Measurements from ENCODE around the gene MTNR1A.

The MTNR1A gene

DNA sequence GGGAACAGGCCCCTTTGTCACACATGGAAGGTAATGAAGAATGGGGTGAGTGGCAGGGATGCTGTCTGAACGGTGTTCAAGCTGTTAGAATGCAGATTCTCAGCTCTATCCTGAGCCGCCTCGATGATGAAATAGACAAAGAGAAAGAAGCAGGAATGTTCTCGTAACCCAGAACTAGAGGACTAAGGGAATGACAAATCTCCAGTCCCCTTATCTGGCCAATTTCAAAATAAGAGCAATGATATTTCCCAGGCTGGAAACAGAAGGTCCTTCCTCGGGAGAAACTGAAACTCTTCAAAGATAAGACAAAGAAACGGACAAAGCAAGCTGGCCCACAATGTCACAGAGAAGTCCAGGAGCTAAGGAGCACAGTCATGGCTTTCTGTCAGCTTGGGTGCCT lies 29.5 kb upstream of the MTNR1A start:
- no peak for DNase-seq
- no peaks in the 10 kb centered on the region for H3K27me3 Mint-ChIP-seq
- no peak overlapping the region for H3K4me3 Mint-ChIP-seq
- H3K9me3 Mint-ChIP-seq: peaks cover 3 to 4% of the 10 kb centered on the region in 2 donors
- H3K36me3 Mint-ChIP-seq: no peaks in the 10 kb centered on the region
- no peak overlapping the region for H3K27ac Mint-ChIP-seq
- ATAC-seq (replicated peaks): no peak
- H3K4me1 Mint-ChIP-seq: no peaks in the 10 kb centered on the region

GRCh38 chr4:186581421-186581820 lies 26.1 kb upstream of the MTNR1A start:
- H3K4me3 Mint-ChIP-seq: no peak overlapping the region
- no peak overlapping the region for H3K27ac Mint-ChIP-seq
- DNase-seq (no peak), ATAC-seq (replicated peaks) (no peak)
- H3K36me3 Mint-ChIP-seq: no peaks in the 10 kb centered on the region
- H3K9me3 Mint-ChIP-seq: peaks cover 3 to 4% of the 10 kb centered on the region in 2 donors
- no peaks in the 10 kb centered on the region for H3K27me3 Mint-ChIP-seq
- no peaks in the 10 kb centered on the region for H3K4me1 Mint-ChIP-seq

DNA sequence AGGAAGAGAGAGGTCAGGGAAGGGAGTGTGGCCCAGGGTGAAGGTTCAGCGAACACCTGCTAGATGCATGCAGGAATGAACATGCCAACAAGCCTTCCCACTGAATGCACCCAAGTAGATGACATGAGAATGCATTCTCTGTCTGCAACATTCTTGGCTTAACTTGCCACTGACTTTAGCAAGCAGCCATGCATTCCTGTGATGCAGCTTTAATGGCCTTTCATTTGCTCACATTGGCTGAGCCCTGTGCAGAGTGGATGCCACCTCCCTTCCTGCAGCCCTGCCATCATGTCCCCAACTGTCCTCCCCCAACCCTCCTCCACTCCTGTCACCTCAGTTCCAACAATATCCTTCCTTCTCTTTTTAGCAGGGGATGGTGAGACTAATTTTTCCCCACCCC lies 25.3 kb upstream of the MTNR1A start:
- DNase-seq (no peak), ATAC-seq (replicated peaks) (no peak)
- Mint-ChIP-seq H3K27me3 (no peaks in the 10 kb centered on the region), H3K27ac (no peak overlapping the region), H3K4me3 (no peak overlapping the region), H3K9me3 (peaks cover 4 to 6% of the 10 kb centered on the region in 2 donors), H3K4me1 (no peaks in the 10 kb centered on the region), H3K36me3 (no peaks in the 10 kb centered on the region)

DNA sequence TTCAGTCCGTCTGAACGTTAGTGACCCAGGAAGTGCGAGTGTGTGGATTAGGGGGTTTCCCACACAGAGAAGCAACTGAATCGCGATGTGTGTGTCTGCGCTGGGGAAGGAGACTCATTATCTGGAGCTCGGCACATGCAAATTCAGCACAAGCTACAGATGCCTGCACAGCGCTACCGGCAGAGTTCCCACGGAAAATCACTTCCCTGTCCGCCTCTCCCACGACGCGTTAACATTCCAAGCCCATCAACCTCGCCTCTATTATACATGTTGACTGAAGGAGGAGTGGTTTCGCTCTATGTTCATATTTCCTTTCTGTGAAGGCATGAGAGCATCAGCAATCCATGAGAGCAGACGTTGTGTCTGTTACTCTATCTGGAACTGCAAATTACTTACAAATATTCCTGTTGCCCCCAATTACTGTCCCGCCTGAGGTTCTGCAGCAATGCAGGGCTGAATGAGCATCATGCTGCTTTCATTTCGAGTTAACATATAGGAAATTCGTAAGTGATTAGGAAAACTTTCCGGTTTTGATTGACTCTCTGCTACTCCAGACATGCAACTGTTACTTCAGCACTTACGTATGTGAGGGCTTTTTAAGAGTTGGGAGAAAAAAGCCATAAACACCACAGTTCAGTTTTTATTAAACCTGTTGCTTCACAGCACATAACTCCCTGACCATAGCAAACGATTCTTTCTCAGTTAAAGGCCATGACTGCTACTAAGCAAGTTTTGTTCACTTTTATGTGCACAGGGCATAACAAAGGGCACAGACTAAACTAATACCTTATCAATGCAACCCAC lies 15.0 kb upstream of the MTNR1A start:
- no peak for ATAC-seq (replicated peaks)
- peaks cover 0 to 4% of the 10 kb centered on the region in 2 donors for H3K9me3 Mint-ChIP-seq
- DNase-seq: no peak
- H3K27ac Mint-ChIP-seq: no peak overlapping the region
- H3K4me1 Mint-ChIP-seq: no peaks in the 10 kb centered on the region
- no peak overlapping the region for H3K4me3 Mint-ChIP-seq
- H3K27me3 Mint-ChIP-seq: peaks cover 0 to 4% of the 10 kb centered on the region in 2 donors
- H3K36me3 Mint-ChIP-seq: no peaks in the 10 kb centered on the region

DNA sequence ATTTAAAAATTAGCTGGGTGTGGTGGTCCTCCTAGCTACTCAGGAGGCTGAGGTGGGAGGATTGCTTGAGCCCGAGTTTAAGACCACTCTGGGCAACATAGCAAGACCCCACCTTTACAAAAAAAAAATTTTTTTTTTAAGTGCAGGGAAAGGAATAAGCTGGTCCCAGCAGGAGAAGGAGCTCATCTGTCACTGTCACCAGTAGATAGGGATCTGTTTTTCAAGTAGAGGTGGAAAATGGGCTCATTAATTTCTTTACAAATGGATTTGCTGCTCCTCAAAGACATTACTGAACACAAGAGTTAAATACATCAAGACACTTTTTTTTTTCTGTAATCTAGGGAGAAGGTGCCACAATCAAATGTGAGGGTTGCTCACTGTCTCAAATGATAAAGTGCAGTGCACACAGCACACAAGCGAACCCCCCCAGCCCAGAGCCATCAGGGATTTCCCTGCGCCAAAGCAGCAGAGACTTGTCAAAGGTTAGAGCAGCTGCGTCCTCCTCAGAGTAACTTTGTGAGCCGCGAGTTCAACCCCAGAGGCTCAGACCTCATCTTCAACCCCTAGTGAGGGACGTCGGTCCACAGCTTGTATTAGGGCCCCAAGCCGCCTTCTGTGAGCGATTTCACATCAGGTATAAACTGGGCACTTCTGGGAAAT lies 14.3 kb upstream of the MTNR1A start:
- H3K4me3 Mint-ChIP-seq: no peak overlapping the region
- H3K36me3 Mint-ChIP-seq: no peaks in the 10 kb centered on the region
- H3K27me3 Mint-ChIP-seq: peaks cover 0 to 4% of the 10 kb centered on the region in 2 donors
- peaks cover 0 to 4% of the 10 kb centered on the region in 2 donors for H3K9me3 Mint-ChIP-seq
- no peak for ATAC-seq (replicated peaks)
- no peak overlapping the region for H3K27ac Mint-ChIP-seq
- no peaks in the 10 kb centered on the region for H3K4me1 Mint-ChIP-seq
- DNase-seq: no peak

DNA sequence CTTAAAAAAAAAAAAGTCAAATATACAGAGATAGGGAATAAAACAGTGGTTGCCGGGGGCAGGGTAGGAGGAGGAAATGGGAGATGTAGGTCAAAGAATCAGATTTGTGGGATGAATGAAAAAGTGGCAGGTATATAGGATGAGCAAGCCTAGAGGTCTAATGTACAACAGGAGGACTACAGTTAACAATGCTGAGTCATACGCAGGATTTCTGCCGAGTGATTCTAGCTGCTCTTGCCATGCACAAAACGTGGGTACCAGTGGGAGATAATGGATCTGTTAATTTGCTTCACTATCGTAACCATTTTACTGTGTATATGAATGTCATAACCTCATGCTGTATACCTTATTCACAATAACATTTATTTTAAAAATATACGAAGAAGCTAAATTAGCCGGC lies 10.7 kb upstream of the MTNR1A start:
- Mint-ChIP-seq H3K27ac (no peak overlapping the region), H3K4me3 (no peak overlapping the region), H3K27me3 (peaks cover 0 to 4% of the 10 kb centered on the region in 2 donors), H3K36me3 (no peaks in the 10 kb centered on the region), H3K4me1 (no peaks in the 10 kb centered on the region), H3K9me3 (peaks cover 0 to 4% of the 10 kb centered on the region in 2 donors)
- ATAC-seq (replicated peaks): no peak
- no peak for DNase-seq

DNA sequence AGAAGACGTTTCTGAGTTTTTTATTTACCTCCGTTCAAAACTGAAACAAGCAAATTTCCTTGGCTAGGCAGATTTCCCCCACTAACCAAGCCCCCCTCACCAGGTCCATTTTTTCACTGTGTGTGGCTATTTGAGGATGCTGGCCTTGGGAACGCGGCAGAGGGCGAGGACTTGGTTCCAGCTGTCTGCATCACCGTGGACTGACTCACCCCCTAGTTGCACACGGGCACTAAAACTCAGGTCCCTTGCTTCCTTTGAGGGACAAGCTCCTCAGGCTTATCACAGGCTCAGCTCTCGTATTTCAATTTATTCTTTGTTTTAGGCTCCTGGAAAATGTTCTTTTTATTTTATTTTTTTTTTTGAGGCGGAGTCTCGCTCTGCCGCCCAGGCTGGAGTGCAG lies 8.4 kb upstream of the MTNR1A start:
- no peak overlapping the region for H3K4me3 Mint-ChIP-seq
- DNase-seq: no peak
- H3K36me3 Mint-ChIP-seq: no peaks in the 10 kb centered on the region
- H3K9me3 Mint-ChIP-seq: peaks cover 5 to 8% of the 10 kb centered on the region in 2 donors
- no peak overlapping the region for H3K27ac Mint-ChIP-seq
- ATAC-seq (replicated peaks): no peak
- no peaks in the 10 kb centered on the region for H3K27me3 Mint-ChIP-seq
- H3K4me1 Mint-ChIP-seq: no peaks in the 10 kb centered on the region

DNA sequence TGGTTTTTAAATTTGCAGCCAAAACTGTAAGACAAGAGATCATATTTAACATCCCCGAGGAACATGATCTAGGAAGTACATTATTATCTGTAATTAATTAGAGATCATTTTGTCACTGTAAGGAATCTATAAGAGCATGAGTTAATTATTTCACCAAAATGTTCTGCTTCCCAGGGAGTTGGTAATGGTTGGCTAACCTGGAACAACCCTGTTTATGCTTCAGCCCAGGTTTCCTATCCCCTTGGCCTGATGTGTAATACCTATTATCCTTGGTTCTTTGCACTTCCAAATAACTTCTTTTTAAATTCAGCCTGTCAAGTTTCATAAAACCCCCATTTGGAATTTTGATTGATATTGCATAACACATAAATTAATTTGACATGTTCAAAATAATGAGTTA lies 6.4 kb upstream of the MTNR1A start:
- Mint-ChIP-seq H3K36me3 (no peaks in the 10 kb centered on the region), H3K27ac (no peak overlapping the region), H3K4me3 (no peak overlapping the region), H3K9me3 (peaks cover 5 to 6% of the 10 kb centered on the region in 2 donors), H3K27me3 (no peaks in the 10 kb centered on the region), H3K4me1 (no peaks in the 10 kb centered on the region)
- DNase-seq (no peak), ATAC-seq (replicated peaks) (no peak)

DNA sequence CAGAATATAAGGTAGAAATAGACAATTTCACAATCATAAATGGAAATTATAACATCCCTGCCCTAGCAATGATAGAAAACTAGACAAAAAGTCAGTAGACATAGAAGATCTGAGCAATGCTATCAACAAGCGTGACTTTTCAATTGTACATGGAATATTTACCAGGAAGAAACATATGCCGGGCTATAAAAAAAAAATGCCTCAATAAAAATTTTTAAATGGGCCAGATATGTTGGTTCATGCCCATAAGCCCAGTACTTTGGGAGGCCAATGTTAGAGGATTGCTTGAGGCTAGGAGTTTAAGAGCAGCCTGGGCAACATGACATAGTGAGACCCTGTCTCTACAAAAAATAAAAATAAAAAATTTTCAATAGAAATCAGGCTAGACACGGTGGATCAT lies 5.3 kb upstream of the MTNR1A start:
- Mint-ChIP-seq H3K4me1 (no peaks in the 10 kb centered on the region), H3K27ac (no peak overlapping the region), H3K9me3 (peaks cover 5 to 8% of the 10 kb centered on the region in 2 donors), H3K4me3 (no peak overlapping the region), H3K27me3 (peaks cover 4 to 5% of the 10 kb centered on the region in 2 donors), H3K36me3 (peaks cover 0 to 3% of the 10 kb centered on the region in 2 donors)
- DNase-seq (no peak), ATAC-seq (replicated peaks) (no peak)

DNA sequence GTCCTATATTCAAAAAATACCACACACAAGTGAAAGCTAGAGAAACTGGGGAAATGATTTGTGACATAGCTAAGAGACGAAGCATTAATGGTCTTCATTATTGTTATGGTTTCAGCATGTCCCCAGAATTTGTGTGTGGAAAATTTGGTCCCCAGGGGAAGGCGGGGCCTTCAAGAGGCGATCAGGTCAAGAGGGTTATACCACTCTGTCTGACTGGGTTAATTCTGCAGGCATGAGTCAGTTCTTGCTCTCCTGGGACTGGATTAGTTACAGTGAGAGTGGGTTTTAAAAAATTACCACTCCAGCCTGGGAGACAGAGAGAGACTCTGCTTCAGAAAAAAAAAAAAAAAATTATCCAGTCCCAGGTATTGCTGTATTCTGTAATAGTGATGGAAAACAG lies 2.1 kb upstream of the MTNR1A start:
- no peak for ATAC-seq (replicated peaks)
- H3K27me3 Mint-ChIP-seq: peaks cover 17 to 19% of the 10 kb centered on the region in 2 donors
- DNase-seq: no peak
- peaks cover 0 to 3% of the 10 kb centered on the region in 2 donors for H3K36me3 Mint-ChIP-seq
- H3K27ac Mint-ChIP-seq: no peak overlapping the region
- peaks cover 5 to 8% of the 10 kb centered on the region in 2 donors for H3K9me3 Mint-ChIP-seq
- H3K4me3 Mint-ChIP-seq: no peak overlapping the region
- H3K4me1 Mint-ChIP-seq: peaks cover 0 to 2% of the 10 kb centered on the region in 2 donors

- no peak overlapping the region for H3K4me3 Mint-ChIP-seq
- H3K36me3 Mint-ChIP-seq: peaks cover 0 to 3% of the 10 kb centered on the region in 2 donors
- peaks cover 5 to 8% of the 10 kb centered on the region in 2 donors for H3K9me3 Mint-ChIP-seq
- no peak for ATAC-seq (replicated peaks)
- no peak overlapping the region for H3K27ac Mint-ChIP-seq
- DNase-seq: no peak
- peaks cover 0 to 2% of the 10 kb centered on the region in 2 donors for H3K4me1 Mint-ChIP-seq
- H3K27me3 Mint-ChIP-seq: peaks cover 18 to 19% of the 10 kb centered on the region in 2 donors
Observed at GRCh38 chr4:186557061-186557460, 1.7 kb upstream of the MTNR1A start.

DNA sequence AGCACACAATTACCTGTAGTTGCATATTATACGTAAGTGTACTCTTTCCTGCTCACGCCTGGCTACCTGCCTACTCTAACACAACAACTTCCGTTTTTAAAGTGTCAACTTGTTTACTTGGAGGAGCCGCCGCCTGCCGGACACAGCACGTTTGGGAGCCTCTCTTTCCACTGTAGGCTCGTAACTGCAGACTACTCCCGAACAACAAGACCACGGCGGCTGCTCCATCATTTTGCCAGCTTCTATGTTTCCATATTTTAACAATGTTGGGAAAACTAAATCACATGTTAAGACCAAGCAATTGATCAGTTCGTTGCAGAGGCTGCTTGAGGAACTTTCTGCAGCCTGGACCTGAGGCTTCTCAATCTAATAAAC lies 841 bp downstream of the MTNR1A start:
- Mint-ChIP-seq H3K9me3 (peaks cover 1 to 4% of the 10 kb centered on the region in 2 donors), H3K27me3 (peaks cover 19 to 22% of the 10 kb centered on the region in 2 donors), H3K4me1 (peaks cover 0 to 2% of the 10 kb centered on the region in 2 donors), H3K36me3 (peaks cover 0 to 3% of the 10 kb centered on the region in 2 donors), H3K27ac (no peak overlapping the region), H3K4me3 (no peak overlapping the region)
- ATAC-seq (replicated peaks): no peak
- DNase-seq: no peak

DNA sequence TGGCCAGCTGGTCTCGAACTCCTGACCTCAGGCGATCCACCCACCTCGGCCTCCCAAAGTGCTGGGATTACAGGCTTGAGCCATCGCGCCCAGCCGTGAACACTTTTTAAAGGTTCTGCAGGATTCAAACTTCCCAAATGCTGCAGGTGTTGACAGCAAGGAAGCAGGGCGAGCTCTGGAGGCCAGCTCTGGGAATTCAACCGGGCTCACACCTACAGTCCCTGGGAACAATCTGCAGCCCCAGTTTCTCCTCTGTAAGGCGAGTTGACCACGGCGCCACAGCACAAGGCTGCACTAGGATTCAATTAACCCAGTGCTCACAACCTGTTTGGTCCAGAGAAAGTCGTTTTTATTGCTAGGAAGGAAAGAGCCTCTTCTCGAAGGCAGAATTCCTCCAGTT lies 1.6 kb downstream of the MTNR1A start:
- Mint-ChIP-seq H3K9me3 (peaks cover 1 to 4% of the 10 kb centered on the region in 2 donors), H3K4me1 (peaks cover 0 to 2% of the 10 kb centered on the region in 2 donors), H3K4me3 (no peak overlapping the region), H3K36me3 (peaks cover 0 to 3% of the 10 kb centered on the region in 2 donors), H3K27me3 (peaks cover 19 to 22% of the 10 kb centered on the region in 2 donors), H3K27ac (no peak overlapping the region)
- no peak for DNase-seq
- no peak for ATAC-seq (replicated peaks)

GRCh38 chr4:186551849-186552248 lies 3.5 kb downstream of the MTNR1A start:
- peaks cover 4 to 8% of the 10 kb centered on the region in 2 donors for H3K9me3 Mint-ChIP-seq

GRCh38 chr4:186545436-186545835 lies 9.9 kb downstream of the MTNR1A start:
- H3K4me3 Mint-ChIP-seq: no peak overlapping the region
- no peaks in the 10 kb centered on the region for H3K4me1 Mint-ChIP-seq
- no peaks in the 10 kb centered on the region for H3K27me3 Mint-ChIP-seq
- H3K36me3 Mint-ChIP-seq: peaks cover 0 to 2% of the 10 kb centered on the region in 2 donors
- ATAC-seq (replicated peaks) (no peak), DNase-seq (no peak)
- no peak overlapping the region for H3K27ac Mint-ChIP-seq
- peaks cover 5 to 8% of the 10 kb centered on the region in 2 donors for H3K9me3 Mint-ChIP-seq

More at GRCh38 chr4:186551849-186552248, 3.5 kb downstream of the MTNR1A start:
- H3K4me1 Mint-ChIP-seq: peaks cover 0 to 2% of the 10 kb centered on the region in 2 donors
- DNase-seq: no peak
- H3K36me3 Mint-ChIP-seq: peaks cover 2 to 3% of the 10 kb centered on the region in 2 donors
- no peak overlapping the region for H3K4me3 Mint-ChIP-seq
- no peak overlapping the region for H3K27ac Mint-ChIP-seq
- no peak for ATAC-seq (replicated peaks)
- H3K27me3 Mint-ChIP-seq: peaks cover 19 to 22% of the 10 kb centered on the region in 2 donors

Data from stimulated activated naive B cell treated with anti-CD40 and anti-IgM and Interleukin-4, amounts not matched to agents 10 μg/mL and 1 μg/mL and 100 μg/mL, for 72 hours (primary cell).